CD4-positive, alpha-beta T cell treated with Interferon alpha-2 for 1 hour (primary cell): Measurements from ENCODE around the gene ZNF189.

Experiments
- DNase-seq, 2 donors: peaks; one replicate each; pipeline ENCODE4 v3.0.0-alpha.2; 2020 to 2022

The ZNF189 gene

GRCh38 chr9:101398068-101398929, at the start of gene ZNF189, which contains the start of gene MRPL50:
Gene ZNF189 (plus strand): TSS chr9:101398851. CDS start chr9:101399157, 306 bp downstream.
Gene MRPL50 (minus strand): TSS chr9:101398618. CDS start chr9:101398592, 26 bp downstream.
- peak; percentile 98 to 99 for DNase-seq

GRCh38 chr9:101350285-101350684, 48.4 kb upstream of the ZNF189 start:
- no peak for DNase-seq

GRCh38 chr9:101352892-101353463, 45.7 kb upstream of the ZNF189 start:
- DNase-seq, result no peak

GRCh38 chr9:101353683-101354082, 45.0 kb upstream of the ZNF189 start:
- DNase-seq, result no peak

- DNase-seq, result no peak
Observed at GRCh38 chr9:101354143-101354764, 44.4 kb upstream of the ZNF189 start.

GRCh38 chr9:101354765-101355708, 43.6 kb upstream of the ZNF189 start:
- no peak for DNase-seq

- no peak for DNase-seq
Observed at GRCh38 chr9:101356619-101357018, 42.0 kb upstream of the ZNF189 start.

GRCh38 chr9:101359679-101360078, 39.0 kb upstream of the ZNF189 start:
- DNase-seq, result no peak

GRCh38 chr9:101360647-101361046, 38.0 kb upstream of the ZNF189 start:
- no peak for DNase-seq

GRCh38 chr9:101362450-101362849, 36.2 kb upstream of the ZNF189 start:
- no peak for DNase-seq

GRCh38 chr9:101365181-101365580, 33.5 kb upstream of the ZNF189 start:
- no peak for DNase-seq

- DNase-seq, result no peak
Observed at GRCh38 chr9:101366038-101366756, 32.5 kb upstream of the ZNF189 start.

GRCh38 chr9:101367323-101367722, 31.3 kb upstream of the ZNF189 start:
- DNase-seq, result no peak

GRCh38 chr9:101369286-101369685, 29.4 kb upstream of the ZNF189 start:
- DNase-seq, result no peak

GRCh38 chr9:101369884-101370531, 28.6 kb upstream of the ZNF189 start:
- no peak for DNase-seq

- no peak for DNase-seq
Observed at GRCh38 chr9:101371813-101372212, 26.8 kb upstream of the ZNF189 start.

- no peak for DNase-seq
Observed at GRCh38 chr9:101372327-101373118, 26.1 kb upstream of the ZNF189 start.

- no peak for DNase-seq
Observed at GRCh38 chr9:101375546-101375945, 23.1 kb upstream of the ZNF189 start.

- DNase-seq, result no peak
Observed at GRCh38 chr9:101376111-101376848, 22.4 kb upstream of the ZNF189 start.

- no peak for DNase-seq
Observed at GRCh38 chr9:101380295-101380694, 18.4 kb upstream of the ZNF189 start.
